T-cell (primary cell): ENCODE data around the gene INTS14. TPM values are rescaled to one million over a fixed set of nuclear protein-coding genes. Genes with fewer than 3 reads are reported as not detected.

Experiments
- ATAC-seq, 4 experiments: fragments of 200-7000 bp in 3 of 4; fragments of 150-1000 bp in 1 of 4; cut with Tn5 transposase; replicated peaks in 1 of 4; 1 replicate in 3 of 4; 2 replicates in 1 of 4; pipeline ENCODE4 v1.10.0; 2021; ENCODE audit warnings: moderate library complexity in 3 of 4, mild to moderate bottlenecking in 2 of 4, moderate number of reproducible peaks in 1 of 4
- CTCF ChIA-PET, 2 donors: fragments of 300-600 bp; sonication (Branson Sonifier 250); formaldehyde crosslinking; loops; one replicate each; lab custom pipeline; 2022; ENCODE audit warnings: antibody characterized with exemption in 2 of 2; lab: Charles Lee
- POLR2A ChIA-PET, 2 donors: fragments of 300-600 bp; sonication (Branson Sonifier 250); formaldehyde crosslinking; loops; one replicate each; lab custom pipeline; 2022; ENCODE audit warnings: antibody characterized with exemption in 2 of 2; lab: Charles Lee
- DNase-seq, 35 experiments: peaks; one replicate each; pipeline versions ENCODE4 v3.0.0 to v3.0.0-alpha.2; 2013 to 2023
- H3K27ac ChIP-seq: one replicate; pipeline ENCODE4 v1.5.1; 2013; ENCODE audit warnings: low read length
- H3K27me3 ChIP-seq, 2 experiments: replicated peaks in 1 of 2; 1 replicate in 1 of 2; 2 replicates in 1 of 2; pipeline versions ENCODE4 v1.6.1 to v1.7.0; 2013; ENCODE audit warnings: low read length in 1 of 2, mixed read lengths in 1 of 2; ENCODE audit not compliant: control insufficient read depth in 2 of 2, insufficient read depth in 2 of 2; ENCODE audit errors: extremely low read depth in 1 of 2
- H3K36me3 ChIP-seq, 2 donors: 1 replicate in 1 of 2; 2 replicates in 1 of 2; pipeline versions ENCODE4 v1.6.1 to v1.7.0; 2013; ENCODE audit warnings: low read length in 1 of 2; ENCODE audit not compliant: control insufficient read depth in 2 of 2, insufficient read depth in 1 of 2; ENCODE audit errors: extremely low read depth in 1 of 2
- H3K4me1 ChIP-seq, 2 experiments: 1 replicate in 1 of 2; 2 replicates in 1 of 2; pipeline versions ENCODE4 v1.6.1 to v1.7.0; 2013; ENCODE audit warnings: low read length in 2 of 2, mixed read lengths in 1 of 2; ENCODE audit not compliant: insufficient read depth in 2 of 2, control insufficient read depth in 1 of 2; ENCODE audit errors: extremely low read depth in 1 of 2
- H3K4me3 ChIP-seq, 2 donors: 1 replicate in 1 of 2; 2 replicates in 1 of 2; pipeline versions ENCODE4 v1.5.1 to v1.7.0; 2013; ENCODE audit warnings: mild to moderate bottlenecking in 2 of 2, low read length in 1 of 2, moderate library complexity in 1 of 2; ENCODE audit not compliant: control insufficient read depth in 1 of 2; ENCODE audit errors: extremely low read depth in 1 of 2
- H3K9me3 ChIP-seq: 2 replicates; pipeline ENCODE4 v1.7.0; 2013
- H3K27ac Mint-ChIP-seq, 2 donors: one replicate each; pipeline ENCODE4 v1.8.0; 2020 to 2021; ENCODE audit warnings: mild to moderate bottlenecking in 2 of 2, mixed read lengths in 2 of 2
- H3K27me3 Mint-ChIP-seq, 2 donors: one replicate each; pipeline ENCODE4 v1.8.0; 2021 to 2022; ENCODE audit warnings: mixed read lengths in 2 of 2
- H3K36me3 Mint-ChIP-seq: one replicate; pipeline ENCODE4 v1.8.0; 2021; ENCODE audit warnings: mixed read lengths
- H3K4me1 Mint-ChIP-seq, 3 donors: one replicate each; pipeline ENCODE4 v1.8.0; 2020 to 2022; ENCODE audit warnings: mixed read lengths in 3 of 3, mild to moderate bottlenecking in 1 of 3
- H3K4me3 Mint-ChIP-seq, 3 donors: one replicate each; pipeline ENCODE4 v1.8.0; 2020 to 2022; ENCODE audit warnings: mild to moderate bottlenecking in 3 of 3, mixed read lengths in 3 of 3, moderate library complexity in 3 of 3
- H3K9me3 Mint-ChIP-seq, 3 donors: one replicate each; pipeline ENCODE4 v1.8.0; 2020 to 2022; ENCODE audit warnings: mixed read lengths in 3 of 3
- WGBS: methylation state at CpG from one replicate; pipeline ENCODE4 v1.1.5; 2013; ENCODE audit warnings: missing lambda C conversion rate; ENCODE audit not compliant: insufficient coverage; 5-methylcytosine and 5-hydroxymethylcytosine counted together
- total RNA-seq, 35 experiments: library from RNA in 6 of 35; stranded (reverse) in 6 of 35; fragments of 120-200 nt in 1 of 35; gene quantifications; one replicate each; pipeline versions ENCODE4 v1.2.1 to v1.2.4 and lab custom pipeline; 2013 to 2026

The INTS14 gene
- total RNA-seq, 5 donors from 2014 or later (not counting 1 experiment from before 2014, with no cell fraction given): 26.6 to 36.4 (median 34.4) TPM

DNA sequence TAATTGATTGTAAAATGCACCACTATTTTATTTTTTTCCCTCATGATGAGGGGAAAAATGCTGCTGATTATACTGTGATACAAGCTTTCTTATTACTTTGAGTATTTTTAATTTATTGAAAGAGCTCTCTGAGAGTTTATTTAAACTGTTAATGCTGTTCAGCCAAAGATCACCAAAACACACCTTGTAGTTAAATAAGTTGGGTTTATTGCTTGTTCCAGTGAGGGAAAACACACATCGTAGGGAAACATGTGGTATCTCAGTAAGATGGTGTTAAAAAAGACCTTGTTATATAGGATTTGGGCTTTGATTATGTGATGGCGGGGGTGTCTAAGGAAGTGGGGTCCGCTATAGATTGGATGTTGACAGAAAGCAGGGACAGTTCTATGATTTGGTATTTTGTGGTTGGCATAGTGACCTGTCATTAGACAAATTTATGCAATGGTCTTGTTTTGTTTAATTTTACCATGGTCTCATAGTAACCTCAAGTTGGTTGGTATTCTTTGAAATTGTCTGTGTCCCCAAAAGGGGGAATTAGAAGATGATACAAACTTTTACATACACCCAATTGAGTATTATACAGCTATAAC lies 69.6 kb downstream of the INTS14 start:
- ChIA-PET CTCF (interaction anchor here in 1 of 2 donors (0.5 kb wide), 2 partner anchors 157 to 1895 kb away, joined by 3 read pairs; no protein-coding TSS in a partner anchor), POLR2A (no interaction called here)
- H3K4me1 Mint-ChIP-seq: peaks cover 26 to 35% (median 26%) of the 10 kb centered on the region in 3 donors
- no peaks in the 10 kb centered on the region for H3K27me3 ChIP-seq
- H3K27me3 Mint-ChIP-seq: no peaks in the 10 kb centered on the region
- no peak overlapping the region for H3K4me3 ChIP-seq
- H3K4me3 Mint-ChIP-seq: no peak overlapping the region
- H3K27ac Mint-ChIP-seq: no peak overlapping the region
- DNase-seq (no peak), ATAC-seq (no peak)
- H3K36me3 Mint-ChIP-seq: peaks cover 5% of the 10 kb centered on the region
- H3K9me3 ChIP-seq: no peaks in the 10 kb centered on the region
- no peak overlapping the region for H3K27ac ChIP-seq
- 100% methylated on average over 2 of the region's 3 CpGs for WGBS
- H3K36me3 ChIP-seq: no peaks in the 10 kb centered on the region
- no peaks in the 10 kb centered on the region for H3K9me3 Mint-ChIP-seq
- H3K4me1 ChIP-seq: no peaks in the 10 kb centered on the region

DNA sequence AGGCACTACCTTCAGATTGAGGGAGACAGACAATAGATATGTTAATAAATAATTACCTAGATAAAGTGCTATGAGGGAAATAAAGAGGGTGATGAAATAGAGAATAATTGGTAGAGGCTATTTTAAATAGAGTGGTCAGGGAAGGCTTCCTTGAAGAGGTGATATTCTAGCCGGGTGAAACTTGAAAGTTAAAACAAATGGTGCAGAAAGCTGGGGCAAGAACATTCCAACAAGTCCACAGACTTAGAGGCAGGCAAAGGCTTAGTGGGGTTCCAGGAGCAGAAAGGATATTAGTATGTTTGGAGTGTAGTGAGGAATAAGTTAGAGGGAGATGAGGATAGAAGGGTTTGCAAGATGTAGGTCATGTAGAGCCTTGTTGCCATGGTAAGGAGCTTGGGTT lies 70.6 kb downstream of the INTS14 start:
- Histone ChIP-seq H3K9me3 (no peaks in the 10 kb centered on the region), H3K4me1 (no peaks in the 10 kb centered on the region), H3K36me3 (no peaks in the 10 kb centered on the region), H3K4me3 (no peak overlapping the region), H3K27ac (no peak overlapping the region), H3K27me3 (no peaks in the 10 kb centered on the region)
- ChIA-PET CTCF (no interaction called here), POLR2A (no interaction called here)
- Mint-ChIP-seq H3K4me1 (peaks cover 26 to 33% (median 26%) of the 10 kb centered on the region in 3 donors), H3K4me3 (no peak overlapping the region), H3K27ac (no peak overlapping the region), H3K27me3 (no peaks in the 10 kb centered on the region), H3K9me3 (no peaks in the 10 kb centered on the region), H3K36me3 (peaks cover 5% of the 10 kb centered on the region)
- 100% methylated on average over 1 of the region's 1 CpG for WGBS
- DNase-seq: no peak
- no peak for ATAC-seq

DNA sequence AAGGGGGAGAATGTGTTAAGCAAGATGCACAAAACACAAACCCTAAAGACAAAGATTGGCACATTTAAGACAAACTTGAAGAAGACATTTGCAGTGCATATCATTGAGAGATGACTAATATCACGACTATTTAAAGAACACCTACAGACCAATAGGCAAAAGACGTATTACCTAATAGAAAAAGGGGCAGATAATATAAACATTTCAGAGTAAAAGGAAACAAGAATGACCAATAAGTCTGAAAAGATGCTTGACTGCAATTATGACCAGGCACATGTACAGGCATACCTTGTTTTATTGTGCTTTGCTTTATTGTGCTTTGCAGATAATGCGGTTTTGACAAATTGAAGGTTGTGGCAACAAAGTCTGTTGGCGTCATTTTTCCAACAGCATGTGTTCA lies 75.7 kb downstream of the INTS14 start:
- Mint-ChIP-seq H3K36me3 (peaks cover 14% of the 10 kb centered on the region), H3K27ac (no peak overlapping the region), H3K4me3 (no peak overlapping the region), H3K4me1 (peaks cover 42 to 51% (median 48%) of the 10 kb centered on the region in 3 donors), H3K27me3 (no peaks in the 10 kb centered on the region), H3K9me3 (no peaks in the 10 kb centered on the region)
- DNase-seq: no peak
- Histone ChIP-seq H3K4me3 (no peak overlapping the region), H3K4me1 (peaks cover 4 to 12% of the 10 kb centered on the region in 2 experiments), H3K36me3 (no peaks in the 10 kb centered on the region), H3K9me3 (no peaks in the 10 kb centered on the region), H3K27ac (no peak overlapping the region), H3K27me3 (no peaks in the 10 kb centered on the region)
- WGBS: no CpG with 5 or more reads among the region's 4 CpGs
- POLR2A ChIA-PET: no interaction called here
- CTCF ChIA-PET: no interaction called here
- ATAC-seq: no peak

DNA sequence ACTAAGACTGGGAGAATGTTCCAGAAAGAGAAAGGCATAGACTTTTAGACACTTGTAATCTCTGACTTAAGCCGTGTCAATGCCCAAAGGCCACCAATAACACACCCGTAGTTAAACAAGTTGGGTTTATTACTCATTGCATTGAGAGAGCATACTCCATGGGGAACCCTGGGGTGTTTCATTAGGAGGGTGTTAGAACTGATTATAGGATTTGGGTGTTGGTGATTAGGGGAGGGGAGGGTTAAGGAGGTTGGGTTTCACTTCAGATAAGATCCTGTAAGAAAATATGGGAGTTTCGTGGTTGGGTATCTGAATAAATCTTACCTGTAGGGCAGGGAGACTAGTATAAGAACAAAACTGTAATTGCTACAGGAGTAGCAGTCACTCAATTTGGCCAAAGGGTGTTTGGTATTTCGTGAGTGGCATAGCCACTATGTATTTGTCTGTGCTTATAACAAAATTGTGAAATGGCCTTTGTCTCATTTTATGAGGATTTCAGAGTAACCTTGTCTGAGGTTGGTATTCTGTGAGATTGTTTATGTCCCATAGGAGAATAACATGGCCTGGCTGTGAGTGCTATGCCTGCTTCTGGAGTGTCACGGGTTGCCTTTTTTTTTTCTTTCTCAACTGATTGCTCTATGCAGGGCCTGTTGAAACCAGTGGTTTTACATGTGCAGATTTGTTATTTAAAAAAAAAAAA lies 77.7 kb downstream of the INTS14 start:
- ChIA-PET CTCF (no interaction called here), POLR2A (no interaction called here)
- peak overlapping the region in 2 of 3 donors; percentile 57 to 83 for H3K4me3 Mint-ChIP-seq
- Histone ChIP-seq H3K36me3 (no peaks in the 10 kb centered on the region), H3K9me3 (no peaks in the 10 kb centered on the region), H3K27me3 (no peaks in the 10 kb centered on the region), H3K4me3 (no peak overlapping the region), H3K4me1 (peaks cover 4 to 19% of the 10 kb centered on the region in 2 experiments), H3K27ac (no peak overlapping the region)
- ATAC-seq: no peak
- no peak for DNase-seq
- no peaks in the 10 kb centered on the region for H3K27me3 Mint-ChIP-seq
- WGBS: 78% methylated on average over 2 of the region's 5 CpGs
- H3K36me3 Mint-ChIP-seq: peaks cover 12% of the 10 kb centered on the region
- peaks cover 42 to 52% (median 45%) of the 10 kb centered on the region in 3 donors for H3K4me1 Mint-ChIP-seq
- no peak overlapping the region for H3K27ac Mint-ChIP-seq
- H3K9me3 Mint-ChIP-seq: no peaks in the 10 kb centered on the region

DNA sequence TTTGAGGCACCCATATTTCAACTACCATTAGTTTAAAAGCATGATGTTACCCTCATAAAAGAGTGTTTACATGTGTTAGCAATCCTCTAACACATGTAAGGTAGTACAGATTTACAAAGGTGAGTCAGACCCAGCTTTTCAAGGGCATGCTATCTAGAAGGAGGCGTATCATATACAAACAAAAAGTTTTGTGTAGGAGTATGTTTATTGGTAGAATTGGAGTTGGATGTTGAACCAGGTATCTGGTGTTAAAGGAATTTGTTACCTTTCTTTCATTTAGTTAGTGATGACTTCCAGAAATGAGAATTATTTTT lies 78.2 kb downstream of the INTS14 start:
- ATAC-seq: no peak
- no CpG with 5 or more reads among the region's 1 CpG for WGBS
- peak overlapping the region; percentile 31 to 83 (median 38) for H3K4me3 Mint-ChIP-seq

DNA sequence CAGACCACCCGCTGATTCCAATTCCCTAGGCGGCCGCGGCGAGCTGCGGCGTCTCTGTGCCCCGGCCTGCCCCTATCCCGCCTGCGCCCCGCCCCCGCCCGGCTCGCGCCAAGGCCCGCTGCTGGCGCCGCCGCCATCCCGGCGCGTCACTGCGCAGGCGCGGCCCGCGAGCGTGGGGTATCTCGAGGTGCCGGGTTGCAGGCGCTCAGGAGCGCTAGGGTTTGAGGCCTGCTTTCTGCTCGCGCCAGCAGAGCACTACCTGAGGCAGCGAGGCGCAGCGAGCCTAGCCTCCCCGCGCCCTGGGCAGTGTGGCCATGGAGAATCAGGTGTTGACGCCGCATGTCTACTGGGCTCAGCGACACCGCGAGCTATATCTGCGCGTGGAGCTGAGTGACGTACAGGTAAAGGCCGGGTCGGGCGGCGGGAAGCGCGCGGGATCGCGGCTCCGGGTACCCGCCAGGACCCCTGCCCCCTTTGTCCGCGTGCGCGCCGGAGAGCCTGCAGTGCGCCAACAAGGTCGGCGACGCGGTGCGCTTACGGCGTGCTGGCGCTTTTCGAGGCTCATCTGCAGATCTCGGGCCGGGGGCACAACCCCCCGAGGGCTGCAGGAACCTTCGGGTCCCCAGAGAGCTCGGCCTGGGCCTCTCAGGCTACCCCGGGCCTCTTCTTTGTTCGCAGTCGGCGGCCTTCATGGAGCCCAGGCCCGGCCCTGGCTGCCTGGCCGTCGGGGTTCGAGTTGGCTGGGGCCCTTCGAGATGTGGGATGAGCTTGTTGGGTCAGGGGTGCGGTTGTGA lies 80.4 kb downstream of the INTS14 start, which contains the start of gene HACD3:
Gene HACD3 (plus strand): TSS at position 146 of the 794 bp plus-strand sequence. CDS start 169 bp downstream, at position 315.
- Mint-ChIP-seq H3K4me1 (peaks cover 37 to 47% (median 39%) of the 10 kb centered on the region in 3 donors), H3K27ac (peak within 1 kb of the TSS; percentile 79 to 93), H3K27me3 (no peaks in the 10 kb centered on the region), H3K4me3 (peak within 1 kb of the TSS; percentile 82 to 89 (median 83)), H3K9me3 (no peaks in the 10 kb centered on the region), H3K36me3 (peaks cover 9% of the 10 kb centered on the region)
- H3K4me3 ChIP-seq: peak within 1 kb of the TSS; percentile 68 to 87
- H3K27ac ChIP-seq: peak within 1 kb of the TSS; percentile 67
- H3K4me1 ChIP-seq: peaks cover 4 to 19% of the 10 kb centered on the region in 2 experiments
- under 1% methylated on average over 81 of the region's 88 CpGs for WGBS
- DNase-seq: peak; percentile 73 to 94 (median 84)
- H3K9me3 ChIP-seq: no peaks in the 10 kb centered on the region
- ChIA-PET CTCF (interaction anchor here in 1 of 2 donors (0.5 to 1.3 kb wide), 6 partner anchors 12 to 887 kb away, joined by 3 to 7 read pairs (median 3); partner anchors contain the start of gene DPP8), POLR2A (interaction anchor here (0.5 to 0.7 kb wide), 3 partner anchors 12 to 268 kb away, joined by 3 to 4 read pairs (median 3); partner anchors contain the start of gene RNU5B-1 (in 1 of the 2))
- H3K36me3 ChIP-seq: no peaks in the 10 kb centered on the region
- ATAC-seq: peak; percentile 97 to 99 (median 98)
- H3K27me3 ChIP-seq: no peaks in the 10 kb centered on the region

More for the DNA sequence above, 78.2 kb downstream of the INTS14 start:
- Histone ChIP-seq H3K27ac (no peak overlapping the region), H3K36me3 (no peaks in the 10 kb centered on the region), H3K4me1 (peaks cover 4 to 19% of the 10 kb centered on the region in 2 experiments), H3K9me3 (no peaks in the 10 kb centered on the region), H3K27me3 (no peaks in the 10 kb centered on the region), H3K4me3 (no peak overlapping the region)
- ChIA-PET POLR2A (no interaction called here), CTCF (no interaction called here)
- Mint-ChIP-seq H3K9me3 (no peaks in the 10 kb centered on the region), H3K4me1 (peaks cover 39 to 47% (median 42%) of the 10 kb centered on the region in 3 donors), H3K27ac (no peak overlapping the region), H3K27me3 (no peaks in the 10 kb centered on the region), H3K36me3 (peaks cover 9% of the 10 kb centered on the region)
- no peak for DNase-seq
